ENCODE results near the gene COPE.

Gene COPE

GRCh38 chr19:18865106-18865972 is 53.8 kb downstream of the COPE start:
- DNase-seq: no peak

DNA sequence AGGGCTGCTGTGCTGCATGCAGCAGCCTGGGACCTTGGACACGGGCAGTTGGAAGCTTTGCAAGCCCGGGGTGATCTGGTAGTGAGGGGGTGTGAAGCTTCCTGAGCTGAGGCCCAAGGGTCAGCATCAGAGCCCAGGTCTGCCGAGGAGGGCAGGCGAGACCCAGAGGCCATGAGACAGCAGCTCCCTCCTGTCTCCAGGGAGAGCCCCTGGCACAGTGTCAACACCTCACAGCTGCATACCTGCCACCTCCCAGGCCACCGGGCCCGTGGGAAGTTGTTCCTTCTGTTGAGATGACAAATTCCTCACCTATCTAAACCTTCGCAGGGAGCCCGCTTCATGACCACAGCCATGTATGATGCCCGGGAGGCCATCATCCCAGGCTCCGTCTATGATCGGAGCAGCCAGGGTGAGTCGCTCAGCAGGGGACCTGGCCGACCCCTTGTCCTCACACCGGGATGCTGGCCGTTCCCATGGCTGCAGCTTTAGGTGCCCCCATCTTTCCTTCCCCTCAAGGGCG is 55.3 kb downstream of the COPE start:
- no peak for DNase-seq

DNA sequence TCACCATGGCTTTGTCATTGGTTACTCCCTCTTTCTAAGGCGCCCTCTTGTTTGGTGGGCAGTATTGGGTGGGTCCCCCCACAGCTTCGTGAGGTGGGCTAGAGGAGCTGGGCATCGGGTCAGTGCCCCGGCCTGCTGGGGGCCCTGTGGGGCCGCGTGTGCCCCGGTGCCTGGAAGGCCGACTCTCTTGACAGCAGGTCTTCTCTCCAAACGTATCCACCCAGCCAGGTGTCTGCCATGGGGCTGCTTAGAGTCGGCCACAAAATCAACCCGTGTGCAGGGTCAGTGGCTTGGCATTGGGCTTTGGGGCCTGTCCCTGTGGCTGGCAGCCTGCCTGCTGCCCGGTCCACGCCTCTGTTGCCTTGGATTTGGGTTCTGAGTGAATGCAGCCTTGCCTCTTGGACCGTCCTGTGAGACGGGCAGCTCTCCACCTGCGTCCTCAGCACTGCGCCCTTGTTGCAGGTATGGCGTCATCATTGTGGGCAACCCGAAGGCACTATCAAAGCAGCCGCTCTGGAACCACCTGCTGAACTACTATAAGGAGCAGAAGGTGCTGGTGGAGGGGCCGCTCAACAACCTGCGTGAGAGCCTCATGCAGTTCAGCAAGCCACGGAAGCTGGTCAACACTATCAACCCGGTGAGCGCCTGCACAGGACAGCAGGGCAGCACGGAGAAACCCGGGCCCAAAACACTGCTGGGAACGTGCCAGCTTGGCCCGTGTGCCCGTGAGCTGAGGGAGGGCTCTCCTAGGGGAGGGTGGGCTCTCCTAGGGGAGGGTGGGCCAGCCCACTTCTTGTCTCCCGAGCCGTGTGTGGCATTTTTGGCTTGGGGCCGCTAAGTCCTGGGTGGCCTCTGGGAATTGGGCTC is 56.0 kb downstream of the COPE start:
- DNase-seq: no peak

DNA sequence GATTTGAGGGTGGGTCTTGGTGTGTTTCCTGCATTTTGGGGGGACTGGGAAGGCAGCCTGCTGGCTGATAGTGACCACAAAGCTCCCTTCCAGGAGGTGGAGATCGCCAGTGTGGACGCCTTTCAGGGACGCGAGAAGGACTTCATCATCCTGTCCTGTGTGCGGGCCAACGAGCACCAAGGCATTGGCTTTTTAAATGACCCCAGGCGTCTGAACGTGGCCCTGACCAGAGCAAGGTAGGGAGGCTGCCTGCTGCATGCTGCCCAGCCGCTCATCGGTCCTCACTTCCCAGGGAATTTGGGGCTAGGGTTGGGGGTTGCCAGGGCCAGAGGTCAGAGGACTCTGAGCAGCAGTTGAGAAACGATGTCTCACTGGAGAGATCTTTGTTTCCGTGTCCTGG is 57.3 kb downstream of the COPE start:
- DNase-seq: no peak

- DNase-seq: peak; percentile 43
Observed at GRCh38 chr19:18861235-18861634, 58.0 kb downstream of the COPE start.

DNA sequence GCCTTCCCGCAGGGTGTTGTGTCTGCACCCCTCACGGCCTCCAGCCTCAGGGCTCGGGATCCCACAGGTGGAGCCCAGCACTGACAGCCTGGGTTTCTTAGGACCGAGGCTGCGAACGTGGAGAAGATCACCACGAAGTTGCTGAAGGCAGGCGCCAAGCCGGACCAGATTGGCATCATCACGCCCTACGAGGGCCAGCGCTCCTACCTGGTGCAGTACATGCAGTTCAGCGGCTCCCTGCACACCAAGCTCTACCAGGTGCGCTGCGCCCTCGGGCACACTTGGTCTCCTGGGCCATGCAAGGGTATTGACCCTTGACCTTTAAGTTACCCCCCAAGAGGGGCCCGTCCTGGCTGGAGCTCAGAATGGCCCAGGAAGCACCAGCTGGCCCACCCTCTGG is 58.5 kb downstream of the COPE start:
- DNase-seq: no peak

DNA sequence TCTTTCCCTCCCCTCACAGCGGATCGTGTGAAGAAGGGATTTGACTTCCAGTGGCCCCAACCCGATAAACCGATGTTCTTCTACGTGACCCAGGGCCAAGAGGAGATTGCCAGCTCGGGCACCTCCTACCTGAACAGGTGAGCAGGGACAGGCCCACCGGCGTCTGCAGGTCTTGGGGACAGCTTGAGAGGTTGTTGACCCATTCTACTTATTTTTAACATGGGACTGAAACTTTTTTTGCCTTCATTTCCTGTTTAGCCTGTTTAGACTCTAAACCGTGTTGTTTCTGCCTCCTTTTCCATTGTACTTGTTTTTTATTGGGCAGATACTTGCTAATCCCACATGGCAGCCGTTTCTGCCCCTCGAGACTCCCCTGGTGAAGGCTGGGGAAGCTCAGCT is 58.9 kb downstream of the COPE start:
- no peak for DNase-seq

DNA sequence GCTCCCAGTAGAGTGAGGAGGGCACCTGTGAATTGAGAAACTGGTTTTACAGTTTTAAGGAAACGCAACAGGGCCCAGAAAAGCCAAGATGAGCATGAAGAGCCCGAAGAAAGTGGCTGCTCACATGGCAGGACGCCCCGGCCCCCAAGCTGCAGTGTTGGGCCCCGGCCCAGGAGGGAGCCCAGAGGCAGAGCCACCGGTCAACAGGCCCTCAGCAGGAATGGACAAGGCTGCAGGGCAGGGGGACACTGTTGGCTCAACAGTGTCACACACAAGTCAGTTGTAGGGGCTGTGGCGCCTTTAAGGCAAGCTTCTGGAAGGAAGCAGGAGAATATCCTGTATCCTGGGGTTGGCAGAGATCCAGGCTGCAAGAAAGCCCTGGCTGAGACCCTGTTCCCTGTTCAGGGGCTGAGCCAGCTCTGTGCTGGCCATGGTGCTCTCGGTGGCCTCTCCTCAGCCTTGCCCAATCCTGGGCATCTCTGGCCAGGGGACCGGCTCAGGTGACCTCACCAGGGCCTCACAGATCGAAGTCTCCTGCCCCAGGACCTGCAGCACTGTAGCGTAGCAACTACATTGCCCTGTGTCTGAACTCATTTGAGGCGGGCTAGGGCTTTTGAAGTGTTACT is 59.4 kb downstream of the COPE start:
- DNase-seq: no peak

DNA sequence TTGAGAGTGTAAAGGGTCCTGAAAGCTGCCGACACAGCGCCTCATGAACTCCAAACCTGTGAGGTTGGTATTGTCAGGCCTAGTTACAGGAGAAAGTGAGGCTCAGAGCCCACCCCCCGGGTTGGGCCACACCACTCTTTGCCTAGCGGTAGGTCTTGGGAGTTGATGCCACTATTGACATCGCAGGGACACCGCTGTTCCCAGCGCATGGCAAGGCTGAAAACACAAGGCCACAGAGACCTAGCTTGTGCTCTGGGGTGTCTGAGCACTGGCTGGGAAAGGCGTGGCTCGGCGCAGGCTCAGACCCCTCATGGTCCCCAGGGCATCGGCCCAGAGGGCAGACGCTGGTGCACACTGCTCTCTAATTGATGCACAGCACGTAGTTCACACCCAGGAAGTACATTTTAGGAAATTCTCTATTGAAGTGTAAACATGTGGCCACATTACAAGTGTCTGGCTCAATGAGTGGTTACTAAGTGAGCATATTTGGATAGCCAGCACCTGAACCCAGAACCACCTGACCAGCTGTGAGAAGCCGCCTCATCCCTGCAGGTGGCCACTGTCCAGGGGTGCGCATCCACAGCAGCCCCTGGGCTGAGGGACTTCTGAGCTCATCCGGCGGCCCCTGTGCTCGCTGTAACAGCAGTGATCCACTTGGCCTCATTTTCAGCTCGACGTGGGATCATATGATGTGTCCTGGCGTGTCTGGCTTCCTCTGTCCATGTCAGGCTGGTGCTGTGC is 60.1 kb downstream of the COPE start:
- no peak for DNase-seq

DNA sequence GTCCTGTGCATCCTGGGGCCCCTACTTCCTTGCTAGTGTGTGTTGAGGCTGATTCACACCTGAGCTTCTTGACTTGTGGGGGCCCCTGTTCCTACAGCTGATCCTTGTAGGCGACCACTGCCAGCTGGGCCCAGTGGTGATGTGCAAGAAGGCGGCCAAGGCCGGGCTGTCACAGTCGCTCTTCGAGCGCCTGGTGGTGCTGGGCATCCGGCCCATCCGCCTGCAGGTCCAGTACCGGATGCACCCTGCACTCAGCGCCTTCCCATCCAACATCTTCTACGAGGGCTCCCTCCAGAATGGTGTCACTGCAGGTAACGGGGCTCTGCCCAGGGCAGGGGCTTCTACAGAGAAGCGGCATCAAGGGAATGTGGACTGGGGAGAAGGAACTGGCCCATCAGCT is 62.0 kb downstream of the COPE start:
- DNase-seq: no peak

DNA sequence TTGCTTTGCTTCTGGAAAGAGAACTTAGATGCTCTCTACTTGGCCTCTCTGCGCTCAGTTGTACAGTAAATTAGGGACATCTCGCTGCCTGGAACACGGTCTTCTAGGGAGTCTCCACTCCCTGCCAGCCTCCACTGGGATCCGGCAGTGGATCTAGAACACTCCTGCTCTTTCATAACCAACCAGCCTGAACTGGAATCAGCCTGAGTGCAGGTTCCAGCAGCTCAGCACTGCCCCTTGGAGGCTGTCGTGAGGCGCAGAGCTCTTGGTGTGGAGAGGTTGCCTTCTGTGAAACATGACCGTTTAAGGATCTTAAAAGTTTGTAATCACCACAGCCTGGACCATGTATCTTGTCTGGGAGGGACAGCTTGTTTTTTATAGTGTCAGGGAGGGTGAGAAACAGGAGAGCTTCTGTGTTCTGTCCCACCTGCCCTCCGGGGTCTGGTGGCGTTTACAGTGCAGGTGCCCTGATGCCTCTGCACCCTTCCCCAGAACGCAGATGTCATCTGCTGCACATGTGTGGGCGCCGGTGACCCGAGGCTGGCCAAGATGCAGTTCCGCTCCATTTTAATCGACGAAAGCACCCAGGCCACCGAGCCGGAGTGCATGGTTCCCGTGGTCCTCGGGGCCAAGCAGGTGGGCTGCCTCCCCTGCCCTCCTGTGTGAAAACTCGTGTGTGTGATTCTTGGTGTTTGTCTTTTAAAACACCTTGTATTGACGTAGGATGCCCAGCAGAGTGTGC is 62.6 kb downstream of the COPE start:
- no peak for DNase-seq

DNA sequence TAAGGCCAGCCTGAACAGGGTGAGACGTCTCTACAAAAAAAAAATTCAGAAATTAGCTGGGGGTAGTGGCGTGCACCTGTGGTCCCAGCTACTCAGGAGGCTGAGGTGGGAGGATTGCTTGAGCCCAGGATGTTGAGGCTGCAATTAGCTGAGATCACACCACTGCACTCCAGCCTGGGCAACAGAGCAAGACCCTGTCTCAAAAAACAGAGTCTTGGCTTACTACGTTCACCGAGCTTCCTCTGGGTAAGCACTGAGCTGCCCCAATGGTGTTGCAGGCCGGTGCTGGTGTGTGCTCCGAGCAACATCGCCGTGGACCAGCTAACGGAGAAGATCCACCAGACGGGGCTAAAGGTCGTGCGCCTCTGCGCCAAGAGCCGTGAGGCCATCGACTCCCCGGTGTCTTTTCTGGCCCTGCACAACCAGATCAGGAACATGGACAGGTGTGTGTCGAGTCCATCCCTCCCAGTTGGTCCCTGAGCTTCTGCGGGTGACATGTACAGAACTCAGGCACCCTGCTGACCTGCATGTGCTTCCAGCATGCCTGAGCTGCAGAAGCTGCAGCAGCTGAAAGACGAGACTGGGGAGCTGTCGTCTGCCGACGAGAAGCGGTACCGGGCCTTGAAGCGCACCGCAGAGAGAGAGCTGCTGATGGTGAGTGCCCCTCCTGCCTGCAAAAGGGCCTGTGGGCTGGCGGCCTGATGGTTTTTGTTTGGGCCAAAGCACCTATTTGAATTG is 63.4 kb downstream of the COPE start:
- DNase-seq: no peak

- DNase-seq: no peak
Observed at GRCh38 chr19:18854982-18855381, 64.2 kb downstream of the COPE start.

DNA sequence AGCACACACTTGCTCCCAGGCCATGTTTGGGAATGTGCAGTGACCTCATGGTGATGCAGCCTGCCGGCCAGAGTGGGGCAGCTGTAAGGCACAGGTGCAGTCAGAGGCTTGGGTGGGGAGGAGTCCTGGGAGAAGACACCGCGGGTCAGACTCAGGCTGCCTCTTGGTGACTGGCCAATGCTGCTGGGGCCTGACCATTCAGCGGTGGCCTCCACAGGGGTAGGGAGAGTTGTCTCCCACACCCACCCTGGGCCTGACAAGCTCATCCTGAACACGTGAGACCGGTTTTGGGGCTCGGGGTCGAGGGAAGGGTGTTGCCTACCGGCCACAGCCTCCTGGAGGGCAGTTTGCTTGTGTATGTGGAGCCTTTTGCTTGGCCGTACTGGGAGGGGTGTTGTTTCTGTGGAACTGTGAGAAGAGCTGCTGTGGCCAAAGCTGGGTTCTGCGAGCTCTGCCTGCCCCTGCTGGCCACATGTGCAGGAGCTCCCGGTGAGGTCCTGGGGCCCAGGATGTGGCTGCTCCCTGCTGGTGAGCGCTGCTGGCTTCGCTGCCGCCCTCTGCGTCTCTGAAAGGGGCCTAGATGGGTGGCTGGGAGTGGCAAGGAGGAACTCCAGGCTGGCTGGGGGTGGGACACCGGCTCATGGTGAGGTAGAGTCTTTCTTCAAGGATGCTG is 65.3 kb downstream of the COPE start:
- DNase-seq: no peak

- DNase-seq: no peak
Observed at GRCh38 chr19:18852648-18853047, 66.5 kb downstream of the COPE start.

DNA sequence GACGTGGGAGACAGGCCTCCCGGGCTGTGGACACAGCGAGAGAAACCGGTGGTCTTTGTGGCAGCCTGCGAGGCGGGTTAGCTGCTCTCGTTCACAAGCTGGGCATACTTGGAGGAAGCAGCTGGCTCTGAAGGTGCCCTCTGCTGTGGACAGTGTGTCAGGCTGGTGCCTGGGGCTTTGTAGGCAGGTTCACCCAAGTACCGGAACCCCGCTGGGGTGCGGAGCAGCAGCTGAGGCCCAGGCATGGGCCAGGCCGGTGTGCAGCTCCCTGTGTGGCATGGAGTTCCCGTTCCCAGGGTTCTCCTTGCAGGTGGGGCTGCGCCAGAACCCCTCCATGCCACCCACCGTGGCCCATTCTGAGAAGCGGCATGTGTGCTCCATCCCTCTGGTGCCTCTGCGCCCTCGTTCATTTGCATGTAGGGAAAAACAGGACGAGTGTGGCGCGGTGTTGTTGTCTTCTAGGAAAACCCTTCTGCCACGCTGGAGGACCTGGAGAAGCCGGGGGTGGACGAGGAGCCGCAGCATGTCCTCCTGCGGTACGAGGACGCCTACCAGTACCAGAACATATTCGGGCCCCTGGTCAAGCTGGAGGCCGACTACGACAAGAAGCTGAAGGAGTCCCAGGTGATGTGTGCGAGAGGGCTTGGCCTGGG is 67.4 kb downstream of the COPE start:
- no peak for DNase-seq

DNA sequence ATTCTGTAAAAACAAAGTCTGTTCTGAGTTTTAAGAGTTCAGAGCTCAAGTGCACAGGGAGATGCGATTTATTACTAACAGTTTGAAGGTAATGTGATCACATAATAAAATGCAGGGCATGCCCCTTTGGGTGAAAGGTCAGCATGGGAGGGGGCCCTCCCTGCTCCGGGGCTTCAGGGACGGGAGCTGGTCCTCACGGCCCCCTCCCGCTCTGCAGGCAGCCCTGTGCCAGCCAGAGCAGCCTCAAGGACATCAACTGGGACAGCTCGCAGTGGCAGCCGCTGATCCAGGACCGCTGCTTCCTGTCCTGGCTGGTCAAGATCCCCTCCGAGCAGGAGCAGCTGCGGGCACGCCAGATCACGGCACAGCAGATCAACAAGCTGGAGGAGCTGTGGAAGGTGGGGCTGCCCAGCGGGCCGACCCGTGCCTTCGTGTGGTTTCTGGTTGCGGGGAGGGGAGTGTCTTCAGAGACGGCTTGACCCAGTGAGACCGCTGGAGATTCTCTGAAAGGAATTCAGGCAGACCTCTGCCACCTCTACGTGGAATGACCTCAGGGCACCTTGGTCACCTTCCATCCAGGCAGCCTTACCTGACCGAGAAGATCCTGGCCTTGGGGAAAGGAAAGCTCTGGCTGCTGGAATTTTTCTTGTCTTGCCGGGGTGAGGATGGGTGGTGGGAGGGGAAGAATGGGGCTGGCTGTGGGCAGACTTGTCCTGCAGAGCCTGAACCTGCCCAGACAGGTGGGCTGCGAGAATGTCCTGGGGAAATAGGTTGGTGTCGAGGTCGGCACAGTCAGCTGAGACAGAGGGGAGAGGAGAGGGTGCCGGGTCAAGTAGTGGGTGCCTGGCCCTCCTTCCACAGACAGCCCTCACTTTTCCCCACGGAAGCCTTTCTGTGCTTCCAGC is 68.5 kb downstream of the COPE start:
- no peak for DNase-seq

DNA sequence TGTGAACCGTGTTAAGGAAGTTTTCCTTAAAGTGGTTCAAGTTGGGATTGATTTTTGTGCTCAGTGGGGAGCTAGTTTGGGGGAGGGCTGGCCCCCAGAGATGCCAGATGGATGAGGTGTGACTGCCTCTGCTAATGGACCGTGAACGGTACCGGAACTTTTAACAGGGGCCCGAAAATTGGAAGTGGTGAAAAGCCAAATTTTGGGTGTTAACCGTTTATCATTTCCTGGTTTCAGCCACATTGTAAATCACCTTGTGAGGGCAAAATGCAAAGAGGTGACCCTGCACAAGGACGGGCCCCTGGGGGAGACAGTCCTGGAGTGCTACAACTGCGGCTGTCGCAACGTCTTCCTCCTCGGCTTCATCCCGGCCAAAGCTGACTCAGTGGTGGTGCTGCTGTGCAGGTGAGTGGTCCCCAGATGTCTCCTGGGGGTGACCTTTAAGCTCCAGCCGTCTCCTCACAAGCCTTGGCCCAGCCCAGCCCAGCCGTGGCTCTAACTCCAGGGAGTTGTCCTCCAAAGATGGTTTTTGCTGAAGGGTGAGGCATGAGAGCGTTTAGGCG is 69.3 kb downstream of the COPE start:
- DNase-seq: no peak

Measured in suppressor macrophage treated with lipopolysaccharide for 4 hours (primary cell).